Measurements from ENCODE around the gene SYNE2.

Gene SYNE2

GRCh38 chr14:64119500-64119899, 266.7 kb downstream of the SYNE2 start:
- DNase-seq (ENCODE audit: low read depth), result no peak
- no peak overlapping the region for H3K4me3 ChIP-seq (ENCODE audit: low read length)

DNA sequence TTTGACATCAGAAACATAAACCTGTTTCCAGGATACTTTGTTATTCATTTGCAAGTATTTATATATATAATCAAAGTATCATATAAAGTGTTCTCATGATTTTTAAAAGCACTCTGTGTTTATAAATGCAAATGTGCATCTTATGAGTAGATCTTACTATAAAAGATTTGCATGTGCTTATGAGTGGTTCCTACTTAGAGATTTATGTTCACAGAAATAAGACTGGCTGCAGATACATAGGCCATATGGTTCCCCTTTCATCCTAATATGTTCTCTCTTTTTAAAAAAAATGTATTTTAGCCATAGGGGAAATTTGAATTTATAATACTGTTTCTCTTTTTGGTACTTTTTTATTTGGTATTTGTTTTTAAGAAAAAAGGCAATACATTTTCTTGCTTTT, 267.2 kb downstream of the SYNE2 start:
- H3K4me3 ChIP-seq (ENCODE audit: low read length), result no peak overlapping the region
- DNase-seq (ENCODE audit: low read depth), result no peak
- no peak for TF ChIP-seq CTCF (conservative IDR thresholded peaks at IDR 0.05; ENCODE audit: low read length)

More at GRCh38 chr14:64119500-64119899, 266.7 kb downstream of the SYNE2 start:
- no peak for TF ChIP-seq CTCF (conservative IDR thresholded peaks at IDR 0.05; ENCODE audit: low read length)

GRCh38 chr14:64123241-64123822, 270.5 kb downstream of the SYNE2 start:
- no peak overlapping the region for H3K4me3 ChIP-seq (ENCODE audit: low read length)
- DNase-seq (ENCODE audit: low read depth), result no peak
- TF ChIP-seq CTCF (conservative IDR thresholded peaks at IDR 0.05; ENCODE audit: low read length), result no peak

DNA sequence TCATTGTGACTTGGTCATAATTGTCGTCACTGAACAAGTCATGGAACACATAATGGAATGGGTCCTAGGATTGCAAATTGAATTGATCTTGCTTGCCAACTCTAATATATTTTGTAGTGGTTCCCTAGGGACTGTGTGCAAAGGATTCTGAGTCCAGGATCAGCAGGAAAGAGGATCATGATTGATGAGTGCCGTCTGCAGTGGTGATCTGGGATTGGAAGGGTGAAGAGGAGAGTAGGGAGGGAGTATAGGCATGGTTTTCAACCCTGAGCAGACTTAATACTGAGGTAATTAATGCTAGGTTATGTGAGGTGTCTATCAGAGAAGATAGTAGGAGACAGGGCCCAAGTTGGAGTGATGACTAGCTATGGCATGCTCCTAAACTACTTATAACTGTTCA, 272.5 kb downstream of the SYNE2 start:
- TF ChIP-seq CTCF (conservative IDR thresholded peaks at IDR 0.05; ENCODE audit: low read length), result no peak
- no peak for DNase-seq (ENCODE audit: low read depth)
- H3K4me3 ChIP-seq (ENCODE audit: low read length), result no peak overlapping the region

DNA sequence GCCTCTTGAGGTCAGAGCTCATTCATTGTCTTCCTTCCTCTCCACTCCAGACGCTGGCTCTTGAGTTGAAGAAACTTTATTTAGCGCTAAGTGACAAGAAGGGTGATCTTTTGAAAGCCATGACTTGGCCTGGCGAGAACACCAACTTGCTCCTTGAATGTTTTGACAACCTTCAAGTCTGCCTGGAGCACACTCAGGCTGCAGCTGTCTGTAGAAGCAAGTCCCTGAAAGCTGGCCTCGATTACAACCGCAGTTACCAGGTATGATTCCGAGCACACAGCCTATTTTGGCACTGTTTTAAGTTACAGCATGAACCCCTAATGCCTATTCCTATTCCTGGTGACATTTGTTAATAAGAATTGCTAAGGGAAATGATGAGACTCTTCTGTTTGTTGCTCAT, 273.7 kb downstream of the SYNE2 start:
- TF ChIP-seq CTCF (conservative IDR thresholded peaks at IDR 0.05; ENCODE audit: low read length), result no peak
- no peak for DNase-seq (ENCODE audit: low read depth)
- no peak overlapping the region for H3K4me3 ChIP-seq (ENCODE audit: low read length)

GRCh38 chr14:64137657-64138290, 285.0 kb downstream of the SYNE2 start:
- peak; percentile 6 for DNase-seq (ENCODE audit: low read depth)
- H3K4me3 ChIP-seq (ENCODE audit: low read length), result no peak overlapping the region

More at GRCh38 chr14:64137657-64138290, 285.0 kb downstream of the SYNE2 start:
- TF ChIP-seq CTCF (conservative IDR thresholded peaks at IDR 0.05; ENCODE audit: low read length), result peak; percentile 41

All from AG10803 (cell line).